GM12875 (cell line): ENCODE measurements around the gene DNASE2.
A peak's percentile ranks its signal among the peaks of the same experiment; 100 is the strongest.

Experiments
- H3K4me3 ChIP-seq: one replicate; pipeline ENCODE4 v1.5.1; 2011; ENCODE audit warnings: low read depth, low read length, control low read depth
- TF ChIP-seq, protein P1 (sequence below): IDR thresholded peaks from 2 replicates; pipeline ENCODE4 v1.5.1; 2011; ENCODE audit warnings: low read depth, mild to moderate bottlenecking, control low read depth, inconsistent platforms, low read length, moderate library complexity, borderline replicate concordance; ENCODE audit not compliant: insufficient read depth

DNASE2 gene

DNA sequence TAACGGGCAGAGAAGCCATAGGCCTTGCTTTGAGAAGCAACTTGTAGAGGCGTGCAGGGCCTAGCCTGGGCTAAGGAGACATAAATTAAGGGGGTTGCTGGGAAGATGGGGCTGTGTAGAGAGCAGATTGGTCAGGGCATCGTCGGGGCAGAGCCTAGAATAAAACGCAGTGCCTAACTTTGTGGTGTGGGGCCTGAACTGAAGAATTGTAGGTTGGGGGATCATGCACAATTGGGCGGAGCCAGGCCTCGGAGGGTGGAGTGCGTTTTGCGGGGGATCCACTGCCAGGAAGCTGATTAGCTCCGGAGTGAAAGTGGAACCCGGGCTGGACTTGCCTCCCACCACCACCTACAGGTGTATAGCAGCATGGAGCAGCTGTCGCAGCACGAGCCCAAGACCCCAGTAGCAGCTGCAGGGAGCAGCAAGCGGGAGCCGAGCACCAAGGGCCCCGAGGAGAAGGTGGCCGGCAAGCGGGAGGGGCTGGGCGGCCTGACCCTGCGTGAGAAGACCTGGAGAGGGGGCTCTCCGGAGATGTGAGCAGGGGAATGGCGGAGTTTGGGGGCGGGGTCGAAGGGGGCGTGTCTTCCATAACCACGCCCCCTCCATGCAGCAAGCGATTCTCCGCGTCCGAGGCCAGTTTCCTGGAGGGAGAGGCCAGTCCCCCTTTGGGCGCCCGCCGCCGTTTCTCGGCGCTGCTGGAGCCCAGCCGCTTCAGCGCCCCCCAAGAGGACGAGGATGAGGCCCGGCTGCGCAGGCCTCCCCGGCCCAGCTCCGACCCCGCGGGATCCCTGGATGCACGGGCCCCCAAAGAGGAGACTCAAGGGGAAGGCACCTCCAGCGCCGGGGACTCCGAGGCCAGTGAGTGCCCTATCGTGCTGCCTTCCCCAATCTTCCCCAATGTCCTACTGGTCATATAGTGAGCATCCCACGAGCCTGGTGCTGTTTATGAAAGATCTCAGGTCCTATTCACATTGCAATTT is 13.8 kb downstream of the DNASE2 start:
- peak overlapping the region; percentile 45 for H3K4me3 ChIP-seq

DNA sequence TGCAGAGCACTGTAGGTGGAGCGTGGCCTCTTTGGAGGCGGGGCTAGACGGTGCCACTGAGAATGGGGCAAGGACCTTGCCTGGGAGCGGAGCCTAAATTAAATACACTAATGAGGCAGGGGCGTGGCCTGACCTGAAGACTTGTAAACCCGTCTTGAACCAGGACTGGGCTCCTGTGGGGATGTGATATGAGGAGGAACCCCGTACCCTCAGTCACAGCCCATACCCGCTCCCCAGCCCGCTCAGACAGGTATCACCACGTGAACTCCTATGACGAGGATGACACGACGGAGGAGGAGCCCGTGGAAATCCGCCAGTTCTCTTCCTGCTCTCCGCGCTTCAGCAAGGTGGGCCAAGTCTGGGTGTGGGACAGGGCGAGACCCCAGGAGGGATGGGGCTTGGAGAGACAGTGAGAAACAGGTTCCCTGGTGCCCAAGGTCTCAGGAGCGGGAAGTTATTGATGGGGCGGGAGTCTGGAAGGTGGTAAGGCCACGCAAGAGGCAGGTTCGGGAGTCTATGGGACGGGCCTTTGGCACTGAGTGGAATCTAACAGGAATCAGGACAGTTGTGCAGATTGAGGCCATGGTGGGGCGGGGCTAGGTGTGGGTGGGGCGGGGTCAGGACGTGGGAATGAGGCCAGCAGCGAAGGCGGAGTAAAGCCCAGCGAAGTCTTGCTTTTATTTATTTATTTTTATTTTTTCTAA is 14.7 kb downstream of the DNASE2 start:
- TF ChIP-seq, protein P1, sequence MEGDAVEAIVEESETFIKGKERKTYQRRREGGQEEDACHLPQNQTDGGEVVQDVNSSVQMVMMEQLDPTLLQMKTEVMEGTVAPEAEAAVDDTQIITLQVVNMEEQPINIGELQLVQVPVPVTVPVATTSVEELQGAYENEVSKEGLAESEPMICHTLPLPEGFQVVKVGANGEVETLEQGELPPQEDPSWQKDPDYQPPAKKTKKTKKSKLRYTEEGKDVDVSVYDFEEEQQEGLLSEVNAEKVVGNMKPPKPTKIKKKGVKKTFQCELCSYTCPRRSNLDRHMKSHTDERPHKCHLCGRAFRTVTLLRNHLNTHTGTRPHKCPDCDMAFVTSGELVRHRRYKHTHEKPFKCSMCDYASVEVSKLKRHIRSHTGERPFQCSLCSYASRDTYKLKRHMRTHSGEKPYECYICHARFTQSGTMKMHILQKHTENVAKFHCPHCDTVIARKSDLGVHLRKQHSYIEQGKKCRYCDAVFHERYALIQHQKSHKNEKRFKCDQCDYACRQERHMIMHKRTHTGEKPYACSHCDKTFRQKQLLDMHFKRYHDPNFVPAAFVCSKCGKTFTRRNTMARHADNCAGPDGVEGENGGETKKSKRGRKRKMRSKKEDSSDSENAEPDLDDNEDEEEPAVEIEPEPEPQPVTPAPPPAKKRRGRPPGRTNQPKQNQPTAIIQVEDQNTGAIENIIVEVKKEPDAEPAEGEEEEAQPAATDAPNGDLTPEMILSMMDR, result no peak
- no peak overlapping the region for H3K4me3 ChIP-seq

More for the DNA sequence above, 13.8 kb downstream of the DNASE2 start:
- TF ChIP-seq, protein P1, result no peak

DNA sequence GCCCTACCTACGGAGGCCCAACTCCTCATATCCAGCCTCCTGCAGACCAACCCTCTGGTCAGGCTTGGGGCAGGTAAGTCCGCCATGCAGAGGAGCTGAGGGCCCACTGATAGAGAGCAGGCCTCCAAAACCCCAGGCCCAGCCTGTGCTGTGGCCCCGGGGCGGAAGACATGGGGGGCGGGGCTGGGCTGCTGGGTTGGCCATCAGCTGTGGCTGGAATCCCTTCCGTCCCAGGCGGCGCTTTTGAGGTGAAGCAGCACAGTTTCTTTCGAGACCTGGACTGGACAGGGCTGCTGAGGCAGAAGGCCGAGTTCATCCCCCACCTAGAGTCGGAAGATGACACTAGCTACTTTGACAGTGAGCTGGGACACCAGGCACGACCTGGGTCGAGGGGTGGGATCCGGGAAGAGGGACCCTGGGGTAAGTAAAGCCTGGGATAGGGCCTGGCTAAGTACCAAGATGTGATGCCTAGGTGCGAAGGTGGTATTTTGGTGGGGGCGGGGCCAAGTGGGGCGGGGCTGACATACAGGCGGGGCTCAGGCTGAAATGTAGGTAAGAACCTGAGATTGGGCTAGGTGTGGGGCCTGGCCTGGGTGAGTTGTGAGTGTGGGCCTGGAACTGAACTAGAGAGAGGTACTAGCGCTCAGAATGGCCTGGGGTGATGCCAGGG is 15.4 kb downstream of the DNASE2 start:
- TF ChIP-seq, protein P1, result no peak
- H3K4me3 ChIP-seq, result no peak overlapping the region

DNA sequence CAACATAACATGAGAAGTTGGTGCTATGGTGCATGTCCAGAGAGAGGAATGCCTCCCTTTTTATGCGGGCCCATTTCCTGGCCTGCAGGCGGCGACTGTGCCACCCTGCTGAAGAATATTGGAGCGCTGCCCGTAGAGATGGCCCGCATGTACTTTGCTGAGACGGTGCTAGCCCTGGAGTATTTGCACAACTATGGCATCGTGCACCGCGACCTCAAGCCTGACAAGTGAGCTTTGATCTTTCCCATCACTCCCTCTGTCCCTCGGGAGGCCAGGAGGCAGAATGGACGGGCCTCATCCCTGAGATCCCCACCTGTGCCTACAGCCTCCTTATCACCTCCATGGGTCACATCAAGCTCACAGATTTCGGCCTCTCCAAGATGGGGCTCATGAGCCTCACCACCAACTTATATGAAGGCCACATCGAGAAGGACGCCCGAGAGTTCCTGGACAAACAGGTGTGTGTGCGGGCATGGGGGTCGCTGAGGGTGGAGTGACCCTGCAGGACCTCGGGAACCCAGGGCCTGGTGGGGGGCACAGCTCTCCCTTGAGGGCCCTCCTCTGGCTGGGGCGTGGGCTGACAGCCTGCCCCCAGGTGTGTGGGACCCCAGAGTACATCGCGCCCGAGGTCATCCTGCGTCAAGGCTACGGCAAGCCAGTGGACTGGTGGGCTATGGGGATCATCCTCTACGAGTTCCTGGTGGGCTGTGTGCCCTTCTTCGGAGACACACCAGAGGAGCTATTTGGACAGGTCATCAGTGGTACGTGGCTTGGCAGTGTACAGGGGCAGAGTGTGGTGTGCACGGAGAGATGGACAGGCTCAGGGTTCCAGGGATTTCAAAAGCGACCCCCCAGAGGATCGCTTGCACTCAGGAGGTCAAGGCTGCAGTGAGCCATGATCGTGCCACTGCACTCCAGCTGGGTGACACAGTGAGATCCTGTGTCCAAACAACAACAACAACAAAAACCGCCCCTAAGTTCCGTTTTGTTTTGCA is 16.2 kb downstream of the DNASE2 start:
- TF ChIP-seq, protein P1, result no peak
- H3K4me3 ChIP-seq, result no peak overlapping the region

DNA sequence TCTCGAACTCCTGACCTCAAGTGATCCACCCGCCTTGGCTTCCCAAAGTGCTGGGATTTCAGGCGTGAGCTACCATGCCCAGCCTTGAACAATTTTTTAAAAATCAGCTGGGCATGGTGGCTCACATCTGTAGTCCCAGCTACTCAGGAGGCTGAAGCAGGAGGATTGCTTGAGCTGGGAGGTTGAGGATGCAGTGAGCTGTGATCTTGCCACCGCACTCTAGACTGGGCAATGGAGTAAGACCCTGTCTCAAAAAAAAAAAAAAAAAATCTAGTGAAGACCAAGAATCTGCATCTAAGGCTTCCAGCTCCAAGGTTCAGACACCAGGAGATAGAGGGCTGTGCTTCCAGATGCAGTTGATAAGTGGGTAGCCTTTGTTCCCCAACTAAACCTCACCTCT is 17.1 kb downstream of the DNASE2 start:
- TF ChIP-seq, protein P1, result no peak

DNA sequence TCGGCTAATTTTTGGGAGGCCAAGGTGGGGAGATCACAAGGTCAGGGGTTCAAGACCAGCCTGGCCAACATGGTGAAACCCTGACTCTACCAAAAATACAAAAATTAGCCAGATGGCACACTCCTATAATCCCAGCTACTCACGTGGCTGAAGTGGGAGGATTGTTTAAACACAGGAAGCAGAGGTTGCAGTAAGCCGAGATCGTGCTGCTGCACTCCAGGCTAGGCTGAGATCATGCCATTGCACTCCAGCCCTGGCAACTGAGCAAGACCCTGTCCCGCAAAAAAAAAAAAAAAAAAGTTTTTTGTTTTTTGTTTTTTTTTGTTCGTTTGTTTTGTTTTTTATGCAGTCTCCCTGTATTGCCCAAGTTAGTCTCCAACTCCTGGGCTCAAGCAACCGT is 21.7 kb downstream of the DNASE2 start:
- TF ChIP-seq, protein P1, result no peak
- H3K4me3 ChIP-seq, result no peak overlapping the region

More for the DNA sequence above, 17.1 kb downstream of the DNASE2 start:
- H3K4me3 ChIP-seq, result no peak overlapping the region
